ENCODE measurements around the gene UPK3A. TPM values are rescaled to one million over a fixed set of nuclear protein-coding genes. Genes with fewer than 3 reads are reported as not detected.

Gene UPK3A
- total and polyA plus RNA-seq, 10 of the 15 experiments (the other 5 are each of a cell fraction or from before 2014, with no cell fraction given), result not detected

DNA sequence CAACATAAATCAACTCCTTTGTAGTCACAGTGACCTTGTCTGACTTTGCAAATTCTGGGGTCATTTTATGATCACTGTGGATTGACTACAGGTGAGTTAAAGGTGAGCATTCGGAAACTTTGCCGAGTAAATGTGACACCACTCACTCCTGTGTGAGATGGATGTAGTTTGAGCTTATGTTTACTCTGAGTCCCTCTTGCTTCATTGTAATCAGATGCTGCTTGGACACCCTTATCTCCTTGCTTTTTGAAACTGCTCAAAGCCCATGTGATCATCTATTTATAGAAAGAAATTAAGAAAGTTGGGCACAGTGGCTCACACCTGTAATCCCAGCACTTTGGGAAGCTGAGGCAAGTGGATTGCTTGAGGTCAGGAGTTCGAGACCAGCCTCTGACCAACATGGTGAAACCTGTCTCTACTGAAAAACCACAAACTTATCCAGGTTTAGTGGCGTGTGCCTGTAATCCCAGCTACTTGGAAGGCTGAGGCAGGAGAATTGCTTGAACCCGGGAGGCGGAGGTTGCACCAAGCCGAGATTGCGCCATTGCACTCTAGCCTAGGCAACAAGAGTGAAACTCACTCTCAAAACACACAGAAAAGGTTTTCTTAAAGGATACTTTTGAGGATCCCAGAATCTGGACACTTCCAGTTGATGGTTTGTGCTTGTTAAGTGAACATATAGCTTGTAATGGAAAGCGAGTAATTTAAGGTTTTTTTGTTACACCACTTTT lies 32.2 kb downstream of the UPK3A start:
- ChIA-PET SMC1A (ENCODE audit: uncharacterized antibody, unreplicated experiment) (interaction anchor here (1.2 to 2.0 kb wide), 4 partner anchors 8 to 69 kb away, joined by 3 to 6 read pairs (median 5); partner anchors contain the start of gene FAM118A), POLR2A (no interaction called here), CTCF (no interaction called here), RAD21 (ENCODE audit: unreplicated experiment) (interaction anchor here (1.2 to 1.7 kb wide), 2 partner anchors 9 to 79 kb away, joined by 3 to 4 read pairs; no protein-coding TSS in a partner anchor)
- H3K27ac ChIP-seq (ENCODE audit: control insufficient read depth, insufficient read depth), result no peak overlapping the region
- no peak overlapping the region for H3K4me2 ChIP-seq (ENCODE audit: control insufficient read depth, insufficient read depth)
- H3K4me3 ChIP-seq, result no peak overlapping the region
- no peak overlapping the region for H2AFZ ChIP-seq (ENCODE audit: control insufficient read depth, low read depth, low read length)
- BruUV-seq (replicated peaks), result no TSS peak
- no peak overlapping the region for H3K9ac ChIP-seq (ENCODE audit: control insufficient read depth, insufficient read depth, low read length)
- H4K20me1 ChIP-seq (ENCODE audit: control insufficient read depth, insufficient read depth), result peaks cover 3% of the 10 kb centered on the region; the same call in 1 of the 2 replicates
- peaks cover 14% of the 10 kb centered on the region for H3K79me2 ChIP-seq (ENCODE audit: control insufficient read depth, insufficient read depth, low read length)
- intact Hi-C loops (cut with micrococcal nuclease; ENCODE audit: unreplicated experiment) (loop anchor here (5.0 kb wide), 1 partner anchor 35 kb away; the partner anchor contains the start of gene UPK3A), in situ Hi-C loops (cut with MboI) (no loop called here)
- no peak for DNase-seq (ENCODE audit: low read depth, low spot score)
- H3K36me3 ChIP-seq (ENCODE audit: control insufficient read depth in 2 of 2, insufficient read depth in 2 of 2, low read length in 1 of 2), result 0 out of 4 replicates have a peak, but pooled peaks cover 0 to 2% of the 10 kb centered on the region in 2 experiments
- H3K9me3 ChIP-seq (replicated peaks; ENCODE audit: control insufficient read depth, insufficient read depth, low read length), result no peaks in the 10 kb centered on the region
- H3K27me3 ChIP-seq (replicated peaks in 1 of 2; ENCODE audit: control insufficient read depth in 2 of 2, insufficient read depth in 2 of 2, low read length in 1 of 2), result no peaks in the 10 kb centered on the region
- FAIRE-seq, result no peak
- no peak for ATAC-seq
- WGBS (ENCODE audit: insufficient coverage, insufficient replicate concordance, low lambda C conversion rate, missing lambda C conversion rate), result 83% methylated on average over 9 of the region's 9 CpGs
- peaks cover 24% of the 10 kb centered on the region for H3K4me1 ChIP-seq (ENCODE audit: control insufficient read depth, insufficient read depth, low read length)
- TF ChIP-seq ZNF384 (IDR thresholded peaks at IDR 0.05; ENCODE audit: borderline replicate concordance, low read depth, low read length), result no peak
- TF ChIP-seq, protein P1, sequence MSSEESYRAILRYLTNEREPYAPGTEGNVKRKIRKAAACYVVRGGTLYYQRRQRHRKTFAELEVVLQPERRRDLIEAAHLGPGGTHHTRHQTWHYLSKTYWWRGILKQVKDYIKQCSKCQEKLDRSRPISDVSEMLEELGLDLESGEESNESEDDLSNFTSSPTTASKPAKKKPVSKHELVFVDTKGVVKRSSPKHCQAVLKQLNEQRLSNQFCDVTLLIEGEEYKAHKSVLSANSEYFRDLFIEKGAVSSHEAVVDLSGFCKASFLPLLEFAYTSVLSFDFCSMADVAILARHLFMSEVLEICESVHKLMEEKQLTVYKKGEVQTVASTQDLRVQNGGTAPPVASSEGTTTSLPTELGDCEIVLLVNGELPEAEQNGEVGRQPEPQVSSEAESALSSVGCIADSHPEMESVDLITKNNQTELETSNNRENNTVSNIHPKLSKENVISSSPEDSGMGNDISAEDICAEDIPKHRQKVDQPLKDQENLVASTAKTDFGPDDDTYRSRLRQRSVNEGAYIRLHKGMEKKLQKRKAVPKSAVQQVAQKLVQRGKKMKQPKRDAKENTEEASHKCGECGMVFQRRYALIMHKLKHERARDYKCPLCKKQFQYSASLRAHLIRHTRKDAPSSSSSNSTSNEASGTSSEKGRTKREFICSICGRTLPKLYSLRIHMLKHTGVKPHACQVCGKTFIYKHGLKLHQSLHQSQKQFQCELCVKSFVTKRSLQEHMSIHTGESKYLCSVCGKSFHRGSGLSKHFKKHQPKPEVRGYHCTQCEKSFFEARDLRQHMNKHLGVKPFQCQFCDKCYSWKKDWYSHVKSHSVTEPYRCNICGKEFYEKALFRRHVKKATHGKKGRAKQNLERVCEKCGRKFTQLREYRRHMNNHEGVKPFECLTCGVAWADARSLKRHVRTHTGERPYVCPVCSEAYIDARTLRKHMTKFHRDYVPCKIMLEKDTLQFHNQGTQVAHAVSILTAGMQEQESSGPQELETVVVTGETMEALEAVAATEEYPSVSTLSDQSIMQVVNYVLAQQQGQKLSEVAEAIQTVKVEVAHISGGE (CRISPR knock-in tag; IDR thresholded peaks at IDR 0.05), result no peak
- TF ChIP-seq, protein P2, sequence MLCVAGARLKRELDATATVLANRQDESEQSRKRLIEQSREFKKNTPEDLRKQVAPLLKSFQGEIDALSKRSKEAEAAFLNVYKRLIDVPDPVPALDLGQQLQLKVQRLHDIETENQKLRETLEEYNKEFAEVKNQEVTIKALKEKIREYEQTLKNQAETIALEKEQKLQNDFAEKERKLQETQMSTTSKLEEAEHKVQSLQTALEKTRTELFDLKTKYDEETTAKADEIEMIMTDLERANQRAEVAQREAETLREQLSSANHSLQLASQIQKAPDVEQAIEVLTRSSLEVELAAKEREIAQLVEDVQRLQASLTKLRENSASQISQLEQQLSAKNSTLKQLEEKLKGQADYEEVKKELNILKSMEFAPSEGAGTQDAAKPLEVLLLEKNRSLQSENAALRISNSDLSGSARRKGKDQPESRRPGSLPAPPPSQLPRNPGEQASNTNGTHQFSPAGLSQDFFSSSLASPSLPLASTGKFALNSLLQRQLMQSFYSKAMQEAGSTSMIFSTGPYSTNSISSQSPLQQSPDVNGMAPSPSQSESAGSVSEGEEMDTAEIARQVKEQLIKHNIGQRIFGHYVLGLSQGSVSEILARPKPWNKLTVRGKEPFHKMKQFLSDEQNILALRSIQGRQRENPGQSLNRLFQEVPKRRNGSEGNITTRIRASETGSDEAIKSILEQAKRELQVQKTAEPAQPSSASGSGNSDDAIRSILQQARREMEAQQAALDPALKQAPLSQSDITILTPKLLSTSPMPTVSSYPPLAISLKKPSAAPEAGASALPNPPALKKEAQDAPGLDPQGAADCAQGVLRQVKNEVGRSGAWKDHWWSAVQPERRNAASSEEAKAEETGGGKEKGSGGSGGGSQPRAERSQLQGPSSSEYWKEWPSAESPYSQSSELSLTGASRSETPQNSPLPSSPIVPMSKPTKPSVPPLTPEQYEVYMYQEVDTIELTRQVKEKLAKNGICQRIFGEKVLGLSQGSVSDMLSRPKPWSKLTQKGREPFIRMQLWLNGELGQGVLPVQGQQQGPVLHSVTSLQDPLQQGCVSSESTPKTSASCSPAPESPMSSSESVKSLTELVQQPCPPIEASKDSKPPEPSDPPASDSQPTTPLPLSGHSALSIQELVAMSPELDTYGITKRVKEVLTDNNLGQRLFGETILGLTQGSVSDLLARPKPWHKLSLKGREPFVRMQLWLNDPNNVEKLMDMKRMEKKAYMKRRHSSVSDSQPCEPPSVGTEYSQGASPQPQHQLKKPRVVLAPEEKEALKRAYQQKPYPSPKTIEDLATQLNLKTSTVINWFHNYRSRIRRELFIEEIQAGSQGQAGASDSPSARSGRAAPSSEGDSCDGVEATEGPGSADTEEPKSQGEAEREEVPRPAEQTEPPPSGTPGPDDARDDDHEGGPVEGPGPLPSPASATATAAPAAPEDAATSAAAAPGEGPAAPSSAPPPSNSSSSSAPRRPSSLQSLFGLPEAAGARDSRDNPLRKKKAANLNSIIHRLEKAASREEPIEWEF (IDR thresholded peaks at IDR 0.05; ENCODE audit: insufficient replicate concordance, low read depth, low read length), result no peak
- TF ChIP-seq, protein P3, sequence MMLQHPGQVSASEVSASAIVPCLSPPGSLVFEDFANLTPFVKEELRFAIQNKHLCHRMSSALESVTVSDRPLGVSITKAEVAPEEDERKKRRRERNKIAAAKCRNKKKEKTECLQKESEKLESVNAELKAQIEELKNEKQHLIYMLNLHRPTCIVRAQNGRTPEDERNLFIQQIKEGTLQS (IDR thresholded peaks at IDR 0.05; ENCODE audit: borderline replicate concordance, extremely low read depth, low read depth, low read length), result no peak
- TF ChIP-seq, protein P4, sequence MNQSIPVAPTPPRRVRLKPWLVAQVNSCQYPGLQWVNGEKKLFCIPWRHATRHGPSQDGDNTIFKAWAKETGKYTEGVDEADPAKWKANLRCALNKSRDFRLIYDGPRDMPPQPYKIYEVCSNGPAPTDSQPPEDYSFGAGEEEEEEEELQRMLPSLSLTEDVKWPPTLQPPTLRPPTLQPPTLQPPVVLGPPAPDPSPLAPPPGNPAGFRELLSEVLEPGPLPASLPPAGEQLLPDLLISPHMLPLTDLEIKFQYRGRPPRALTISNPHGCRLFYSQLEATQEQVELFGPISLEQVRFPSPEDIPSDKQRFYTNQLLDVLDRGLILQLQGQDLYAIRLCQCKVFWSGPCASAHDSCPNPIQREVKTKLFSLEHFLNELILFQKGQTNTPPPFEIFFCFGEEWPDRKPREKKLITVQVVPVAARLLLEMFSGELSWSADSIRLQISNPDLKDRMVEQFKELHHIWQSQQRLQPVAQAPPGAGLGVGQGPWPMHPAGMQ (IDR thresholded peaks at IDR 0.05; ENCODE audit: borderline replicate concordance), result no peak
- no peak for TF ChIP-seq MTA2 (IDR thresholded peaks at IDR 0.05; ENCODE audit: low read depth)
- no peak for TF ChIP-seq KLF5 (IDR thresholded peaks at IDR 0.05; ENCODE audit: partially characterized antibody)
- no peak for TF ChIP-seq ASH2L (IDR thresholded peaks at IDR 0.05; ENCODE audit: borderline replicate concordance, low read depth)
